Activated T-helper 1 cell treated with anti-CD3 and anti-CD28 coated beads, Interleukin-12 subunit alpha, Interleukin-12 subunit beta, Interleukin-2, Interleukin-4 antibody, amounts not matched to agents 30 ng/mL and 10 ng/mL and 1 ng/mL, durations not matched to agents 14 hours and 24 hours and 36 hours (primary cell): ENCODE measurements around the gene FAT2. TPM values are rescaled to one million over a fixed set of nuclear protein-coding genes. Genes with fewer than 3 reads are reported as not detected.

Experiments used
- DNase-seq: peaks from one replicate; pipeline ENCODE4 v3.0.0; 2021; ENCODE audit warnings: low spot score
- H3K27ac Mint-ChIP-seq: one replicate; pipeline ENCODE4 v1.8.0; 2021; ENCODE audit warnings: mild to moderate bottlenecking, mixed read lengths
- H3K27me3 Mint-ChIP-seq: one replicate; pipeline ENCODE4 v1.8.0; 2022; ENCODE audit warnings: mild to moderate bottlenecking, moderate library complexity, mixed read lengths; ENCODE audit not compliant: insufficient read depth
- H3K36me3 Mint-ChIP-seq: one replicate; pipeline ENCODE4 v1.8.0; 2021; ENCODE audit warnings: low read depth, mixed read lengths
- H3K4me1 Mint-ChIP-seq: one replicate; pipeline ENCODE4 v1.8.0; 2021; ENCODE audit warnings: low read depth, mixed read lengths
- H3K4me3 Mint-ChIP-seq: one replicate; pipeline ENCODE4 v1.8.0; 2021; ENCODE audit warnings: mild to moderate bottlenecking, moderate library complexity, mixed read lengths
- H3K9me3 Mint-ChIP-seq: one replicate; pipeline ENCODE4 v1.8.0; 2021; ENCODE audit warnings: mixed read lengths
- intact Hi-C: fragments of 100-400 bp; cut with micrococcal nuclease; formaldehyde crosslinking; loops from one replicate; pipeline ENCODE4 v1.15.1; 2024
- total RNA-seq: library from RNA; stranded (reverse); gene quantifications from 2 replicates; pipeline ENCODE4 v1.2.3, GENCODE V29; 2022

Gene FAT2
- total RNA-seq, 1 donor from 2014 or later = not detected

DNA sequence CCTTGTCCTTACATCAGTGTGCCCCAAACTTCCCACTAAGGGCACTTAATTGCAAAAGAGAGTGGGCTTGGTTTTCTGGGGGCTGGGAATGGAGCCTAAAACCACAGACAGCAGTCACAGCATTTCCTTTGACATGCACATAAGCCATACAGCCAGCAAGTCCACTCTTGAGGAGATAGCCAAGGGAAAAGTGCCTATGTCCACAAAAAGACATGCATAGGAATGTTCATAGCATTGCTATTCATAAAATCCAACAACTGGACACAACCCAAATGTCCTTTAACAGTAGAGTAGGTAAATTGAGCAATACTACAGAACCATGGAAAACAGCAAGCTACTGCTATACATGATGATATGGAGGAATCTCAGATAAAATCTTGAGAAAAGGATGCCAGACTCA lies 11.7 kb upstream of the FAT2 start:
- no peaks in the 10 kb centered on the region for H3K9me3 Mint-ChIP-seq
- no peak overlapping the region for H3K27ac Mint-ChIP-seq
- H3K27me3 Mint-ChIP-seq = peaks cover 7% of the 10 kb centered on the region
- no peaks in the 10 kb centered on the region for H3K4me1 Mint-ChIP-seq
- intact Hi-C loops = no loop called here
- no peak overlapping the region for H3K4me3 Mint-ChIP-seq
- no peaks in the 10 kb centered on the region for H3K36me3 Mint-ChIP-seq
- no peak for DNase-seq

DNA sequence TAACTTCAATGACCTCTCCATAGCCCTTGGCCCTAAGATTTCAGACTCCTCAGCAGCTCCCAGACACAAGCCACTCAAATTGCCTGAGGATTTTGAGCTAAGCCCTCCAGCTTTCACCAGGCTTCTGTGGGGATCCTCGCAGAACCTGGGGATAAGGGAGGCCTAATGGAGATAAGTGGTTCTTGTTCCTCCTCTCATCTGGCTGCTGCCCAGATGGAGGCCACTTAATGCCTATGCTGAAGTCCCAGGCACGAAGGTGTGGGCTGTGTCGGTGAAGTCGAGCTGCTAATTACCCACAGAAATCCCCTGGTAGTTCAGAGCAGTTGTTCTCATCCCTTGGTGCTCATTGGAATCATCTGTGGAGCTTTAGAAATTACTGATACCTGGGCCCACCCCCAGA lies 10.3 kb upstream of the FAT2 start:
- intact Hi-C loops = no loop called here
- no peak overlapping the region for H3K4me3 Mint-ChIP-seq
- no peaks in the 10 kb centered on the region for H3K4me1 Mint-ChIP-seq
- H3K36me3 Mint-ChIP-seq = no peaks in the 10 kb centered on the region
- no peak overlapping the region for H3K27ac Mint-ChIP-seq
- H3K27me3 Mint-ChIP-seq = peaks cover 7% of the 10 kb centered on the region
- no peak for DNase-seq
- no peaks in the 10 kb centered on the region for H3K9me3 Mint-ChIP-seq

DNA sequence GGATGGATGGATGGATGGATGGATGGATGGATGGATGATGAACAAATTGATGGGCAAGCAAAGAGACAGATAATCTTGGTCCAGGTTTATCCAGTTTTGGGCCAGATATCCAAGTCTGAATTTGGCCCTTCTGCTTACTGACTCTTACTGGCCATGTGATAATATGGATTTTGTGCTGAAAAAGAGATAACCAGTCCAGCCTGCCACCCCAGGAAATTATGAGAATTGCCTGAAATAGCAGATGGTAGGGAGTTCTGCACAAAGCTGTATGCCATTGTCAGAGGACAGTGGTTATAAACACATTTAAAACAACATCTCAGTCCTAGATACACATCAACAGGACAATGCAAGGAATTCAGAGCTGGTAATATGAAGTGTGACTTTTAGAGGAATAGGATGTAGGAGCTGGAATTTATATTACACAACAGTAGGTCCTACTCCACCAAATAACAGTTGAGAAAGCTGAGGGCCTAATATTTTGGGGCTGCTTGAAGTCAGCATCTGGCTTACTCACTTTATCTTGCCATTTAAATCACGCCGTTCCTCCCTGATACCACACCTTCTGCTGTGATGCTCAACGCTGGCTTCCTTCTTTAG lies 9.0 kb upstream of the FAT2 start:
- intact Hi-C loops = no loop called here
- H3K36me3 Mint-ChIP-seq = no peaks in the 10 kb centered on the region
- no peak for DNase-seq

GRCh38 chr5:151598984-151599383 lies 7.9 kb upstream of the FAT2 start:
- intact Hi-C loops = no loop called here
- Mint-ChIP-seq H3K9me3 (no peaks in the 10 kb centered on the region), H3K27me3 (peaks cover 5% of the 10 kb centered on the region), H3K36me3 (no peaks in the 10 kb centered on the region), H3K27ac (no peak overlapping the region), H3K4me3 (no peak overlapping the region), H3K4me1 (no peaks in the 10 kb centered on the region)
- DNase-seq = no peak

More for the DNA sequence above, 9.0 kb upstream of the FAT2 start:
- Mint-ChIP-seq H3K9me3 (no peaks in the 10 kb centered on the region), H3K4me1 (no peaks in the 10 kb centered on the region), H3K4me3 (no peak overlapping the region), H3K27me3 (peaks cover 7% of the 10 kb centered on the region), H3K27ac (no peak overlapping the region)

GRCh38 chr5:151598549-151598948 lies 7.4 kb upstream of the FAT2 start:
- Mint-ChIP-seq H3K4me1 (no peaks in the 10 kb centered on the region), H3K36me3 (no peaks in the 10 kb centered on the region), H3K27me3 (peaks cover 5% of the 10 kb centered on the region), H3K27ac (no peak overlapping the region), H3K4me3 (no peak overlapping the region), H3K9me3 (no peaks in the 10 kb centered on the region)
- no peak for DNase-seq
- intact Hi-C loops = no loop called here

DNA sequence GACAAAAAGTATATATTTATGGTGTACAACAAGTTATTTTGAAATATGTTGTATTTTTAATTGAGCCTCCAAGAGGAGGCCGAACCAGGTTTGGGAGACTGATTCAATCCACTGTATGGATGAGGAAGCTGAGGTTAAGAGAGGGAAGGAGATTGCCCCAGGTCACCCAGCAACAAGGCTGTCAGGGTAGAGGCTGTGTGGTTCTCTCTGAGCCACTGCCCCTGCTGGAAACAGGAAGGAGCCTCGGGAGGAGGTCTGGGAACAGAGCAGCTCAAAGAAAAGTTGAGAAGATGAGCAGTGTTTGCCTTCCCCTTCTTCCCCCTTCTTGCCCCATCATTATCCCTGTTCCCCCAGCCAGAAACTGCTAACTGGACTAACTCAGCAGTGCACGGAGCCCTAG lies 6.6 kb upstream of the FAT2 start:
- Mint-ChIP-seq H3K9me3 (no peaks in the 10 kb centered on the region), H3K4me3 (no peak overlapping the region), H3K27me3 (peaks cover 5% of the 10 kb centered on the region), H3K36me3 (no peaks in the 10 kb centered on the region), H3K4me1 (no peaks in the 10 kb centered on the region), H3K27ac (no peak overlapping the region)
- no peak for DNase-seq
- intact Hi-C loops = no loop called here

GRCh38 chr5:151596828-151597539 lies 5.9 kb upstream of the FAT2 start:
- no peak overlapping the region for H3K27ac Mint-ChIP-seq
- H3K27me3 Mint-ChIP-seq = peaks cover 5% of the 10 kb centered on the region
- no peaks in the 10 kb centered on the region for H3K9me3 Mint-ChIP-seq
- H3K36me3 Mint-ChIP-seq = no peaks in the 10 kb centered on the region
- H3K4me1 Mint-ChIP-seq = no peaks in the 10 kb centered on the region
- no peak for DNase-seq
- no peak overlapping the region for H3K4me3 Mint-ChIP-seq
- intact Hi-C loops = no loop called here

- H3K4me1 Mint-ChIP-seq = no peaks in the 10 kb centered on the region
- H3K36me3 Mint-ChIP-seq = no peaks in the 10 kb centered on the region
- H3K9me3 Mint-ChIP-seq = no peaks in the 10 kb centered on the region
- H3K27me3 Mint-ChIP-seq = peaks cover 5% of the 10 kb centered on the region
- intact Hi-C loops = no loop called here
- DNase-seq = no peak
- no peak overlapping the region for H3K27ac Mint-ChIP-seq
- H3K4me3 Mint-ChIP-seq = no peak overlapping the region
These were observed 4.3 kb upstream of the FAT2 start for GRCh38 chr5:151595411-151595826.

GRCh38 chr5:151592855-151593408 lies 1.8 kb upstream of the FAT2 start:
- intact Hi-C loops = no loop called here
- no peaks in the 10 kb centered on the region for H3K4me1 Mint-ChIP-seq
- H3K27me3 Mint-ChIP-seq = peaks cover 1% of the 10 kb centered on the region
- no peak overlapping the region for H3K27ac Mint-ChIP-seq
- H3K9me3 Mint-ChIP-seq = no peaks in the 10 kb centered on the region
- no peak for DNase-seq
- no peak overlapping the region for H3K4me3 Mint-ChIP-seq
- H3K36me3 Mint-ChIP-seq = no peaks in the 10 kb centered on the region

GRCh38 chr5:151589878-151590570 lies 1.1 kb downstream of the FAT2 start:
- intact Hi-C loops = no loop called here
- peaks cover 1% of the 10 kb centered on the region for H3K27me3 Mint-ChIP-seq

GRCh38 chr5:151587796-151588555 lies 3.2 kb downstream of the FAT2 start:
- H3K36me3 Mint-ChIP-seq = no peaks in the 10 kb centered on the region

More at GRCh38 chr5:151589878-151590570, 1.1 kb downstream of the FAT2 start:
- Mint-ChIP-seq H3K4me3 (no peak overlapping the region), H3K27ac (no peak overlapping the region), H3K4me1 (no peaks in the 10 kb centered on the region), H3K9me3 (no peaks in the 10 kb centered on the region), H3K36me3 (no peaks in the 10 kb centered on the region)
- no peak for DNase-seq

GRCh38 chr5:151585970-151586369 lies 5.2 kb downstream of the FAT2 start:
- Mint-ChIP-seq H3K9me3 (no peaks in the 10 kb centered on the region), H3K27me3 (peaks cover 1% of the 10 kb centered on the region), H3K4me1 (no peaks in the 10 kb centered on the region), H3K36me3 (no peaks in the 10 kb centered on the region), H3K27ac (no peak overlapping the region), H3K4me3 (no peak overlapping the region)
- no peak for DNase-seq
- intact Hi-C loops = no loop called here

More at GRCh38 chr5:151587796-151588555, 3.2 kb downstream of the FAT2 start:
- intact Hi-C loops = no loop called here
- Mint-ChIP-seq H3K4me3 (no peak overlapping the region), H3K27me3 (peaks cover 1% of the 10 kb centered on the region), H3K4me1 (no peaks in the 10 kb centered on the region), H3K9me3 (no peaks in the 10 kb centered on the region), H3K27ac (no peak overlapping the region)
- DNase-seq = no peak
